GM19397 (cell line): Measurements from ENCODE around the gene CTCF.

Source experiments
- ATAC-seq: cut with Tn5 transposase; IDR thresholded peaks from one replicate; pipeline ENCODE4 v1.9.1; 2021; ENCODE audit warnings: mild to moderate bottlenecking, moderate library complexity; ENCODE audit not compliant: unreplicated experiment

CTCF gene

DNA sequence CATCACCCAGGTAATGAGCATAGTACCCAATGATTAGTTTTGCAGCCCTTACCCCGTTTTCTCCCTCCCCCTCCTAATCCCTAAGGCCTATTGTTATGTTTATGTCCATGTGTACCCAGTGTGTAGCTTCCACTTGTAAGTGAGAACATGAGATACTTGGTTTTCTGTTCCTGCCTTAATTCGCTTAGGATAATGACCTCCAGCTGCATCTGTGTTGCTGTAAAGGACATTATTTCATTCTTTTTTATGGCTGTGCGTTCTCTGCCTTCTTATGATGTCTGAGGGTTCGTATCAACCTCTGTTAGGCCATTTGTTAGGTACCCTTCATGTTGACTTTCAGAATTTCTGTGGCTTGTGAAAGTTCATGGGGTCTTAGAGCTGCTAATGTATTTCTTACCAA, 31.0 kb downstream of the CTCF start:
- no peak for ATAC-seq

DNA sequence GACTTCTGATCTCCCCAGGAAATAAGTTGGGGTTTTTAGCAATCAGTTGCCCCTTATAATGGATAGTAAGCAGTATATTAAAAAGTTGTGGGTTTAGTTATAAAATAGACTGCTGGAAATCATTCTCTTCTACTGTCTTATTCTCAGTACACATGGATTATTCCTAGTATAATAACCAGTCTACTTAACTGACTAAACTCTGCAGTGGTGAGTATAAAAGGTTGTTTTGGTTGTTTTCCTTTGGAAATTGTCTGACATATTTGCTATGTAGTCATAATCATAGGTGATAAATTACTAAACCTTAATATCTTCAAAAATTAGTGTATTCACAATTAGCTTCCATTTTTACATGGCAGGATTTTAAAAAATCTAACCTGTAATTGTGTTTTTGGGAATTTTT, 31.4 kb downstream of the CTCF start:
- no peak for ATAC-seq

DNA sequence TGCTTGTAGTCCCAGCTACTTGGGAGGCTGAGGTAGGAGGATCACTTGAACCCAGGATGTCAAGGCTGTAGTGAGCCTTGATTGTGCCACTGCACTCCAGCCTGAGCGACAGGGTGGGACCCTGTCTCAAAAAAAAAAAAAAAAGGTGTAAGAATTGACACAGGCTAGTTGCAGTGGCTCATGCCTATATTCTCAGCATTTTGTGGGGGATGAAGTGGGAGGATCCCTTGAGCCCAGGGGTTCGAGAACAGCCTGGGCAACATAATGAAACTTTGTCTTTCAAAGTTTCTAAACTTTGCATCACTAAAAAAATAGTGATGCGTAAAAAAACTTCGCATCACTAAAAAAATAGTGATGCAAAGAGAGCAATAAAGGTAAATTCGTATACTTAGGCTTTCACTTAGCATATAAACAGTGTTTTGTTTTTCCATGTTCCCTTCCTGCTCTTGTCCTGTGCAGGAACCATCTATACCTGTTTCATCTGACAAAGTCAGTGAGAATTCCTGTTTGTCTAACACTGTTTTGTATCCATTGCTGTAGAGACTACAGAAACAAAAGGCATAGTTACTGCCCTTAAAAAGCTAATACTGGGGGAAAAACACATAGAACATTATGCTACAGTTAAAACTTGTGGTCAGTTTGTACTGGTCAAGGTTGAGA, 32.1 kb downstream of the CTCF start:
- ATAC-seq, result no peak

DNA sequence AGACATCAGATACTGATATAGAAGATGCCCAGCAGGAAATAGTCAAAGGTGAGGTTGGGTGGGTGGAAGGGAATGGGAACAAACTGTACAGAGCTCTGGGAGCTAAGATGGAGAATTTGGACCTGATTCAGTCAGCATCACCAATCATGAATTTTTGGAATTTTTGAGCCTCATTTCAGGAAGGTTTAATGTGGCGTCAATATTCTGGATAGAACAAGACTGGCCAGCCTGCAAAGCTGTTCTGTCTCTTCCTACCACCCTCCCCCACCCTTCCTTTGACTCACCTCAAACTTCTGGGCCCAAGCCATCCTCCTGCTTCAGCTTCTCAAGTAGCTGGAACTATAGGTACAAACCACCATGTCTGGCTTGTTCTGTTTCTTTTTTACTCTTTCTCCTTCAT, 32.6 kb downstream of the CTCF start:
- no peak for ATAC-seq

DNA sequence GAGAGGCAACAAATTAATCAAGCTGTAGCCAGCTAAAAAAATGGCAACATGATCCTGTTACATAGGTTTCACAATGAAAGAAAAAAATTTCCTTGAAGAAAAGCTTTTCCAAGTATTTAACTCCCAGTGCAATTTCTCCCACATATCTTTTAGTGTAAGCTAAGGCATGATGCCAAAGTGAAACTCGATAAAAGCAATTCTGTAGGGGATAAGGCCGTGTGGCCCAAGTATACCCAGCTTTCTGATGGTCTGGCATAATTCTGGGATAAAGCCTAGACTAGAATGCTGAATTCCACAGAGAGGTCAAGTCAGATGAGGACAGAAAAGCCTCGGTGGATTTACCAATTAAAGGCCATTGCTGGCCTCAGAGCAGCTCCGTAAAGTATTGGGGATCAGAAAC, 36.2 kb downstream of the CTCF start:
- no peak for ATAC-seq

DNA sequence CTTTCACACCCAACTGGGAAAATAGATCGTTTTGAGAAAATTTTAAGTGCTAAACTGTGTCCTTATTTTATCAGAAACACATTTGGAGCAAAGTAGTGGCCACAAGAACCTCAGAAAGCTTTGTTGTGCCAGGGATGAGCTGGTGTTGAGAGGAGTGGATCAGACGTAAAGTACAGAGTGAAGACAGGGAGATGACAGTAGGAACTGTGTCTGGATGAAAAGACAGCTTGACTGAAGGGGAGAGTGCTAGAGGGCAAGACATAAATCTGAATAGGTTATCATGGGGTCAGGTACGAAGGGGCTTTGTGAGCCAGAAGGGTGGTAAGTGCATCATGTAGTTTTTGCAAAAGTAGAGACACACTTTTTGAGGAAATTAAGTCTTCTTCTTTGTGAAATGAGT, 43.3 kb downstream of the CTCF start:
- ATAC-seq, result no peak

DNA sequence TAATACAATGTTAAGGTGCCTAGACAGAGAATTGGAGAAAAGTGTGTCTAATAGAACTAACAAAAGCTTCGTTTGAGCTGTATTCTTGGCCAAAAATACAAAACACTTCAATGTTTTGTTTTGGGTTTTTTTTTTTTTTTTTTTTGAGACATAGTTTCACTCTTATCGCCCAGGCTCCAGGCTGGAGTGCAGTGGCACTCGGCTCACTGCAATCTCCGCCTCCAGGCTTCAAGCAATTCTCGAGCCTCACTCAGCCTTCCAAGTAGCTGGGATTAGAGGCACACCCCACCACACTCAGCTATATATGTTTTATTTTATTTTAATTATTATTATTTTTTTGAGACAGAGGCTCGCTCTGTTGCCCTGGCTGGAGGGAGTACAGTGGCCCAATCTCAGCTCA, 44.3 kb downstream of the CTCF start:
- ATAC-seq, result no peak

DNA sequence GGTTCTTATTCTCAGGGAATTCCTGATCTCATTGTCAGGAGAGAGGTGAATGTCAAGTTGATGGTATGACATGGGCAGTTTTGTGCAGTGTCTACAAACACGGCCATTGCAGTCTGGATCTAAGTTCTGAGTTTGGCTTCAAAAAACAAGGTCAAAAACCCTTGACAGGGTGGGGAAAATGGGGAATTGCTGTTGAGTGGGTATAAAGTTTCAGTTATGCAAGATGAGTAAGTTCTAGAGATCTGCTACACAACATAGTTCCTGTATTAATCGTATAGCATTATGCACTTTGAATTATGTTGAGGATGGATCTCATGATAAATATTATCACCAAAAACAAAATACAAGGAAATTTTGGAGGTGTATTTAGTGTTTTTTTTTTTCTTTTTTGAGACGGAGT, 46.0 kb downstream of the CTCF start:
- no peak for ATAC-seq

DNA sequence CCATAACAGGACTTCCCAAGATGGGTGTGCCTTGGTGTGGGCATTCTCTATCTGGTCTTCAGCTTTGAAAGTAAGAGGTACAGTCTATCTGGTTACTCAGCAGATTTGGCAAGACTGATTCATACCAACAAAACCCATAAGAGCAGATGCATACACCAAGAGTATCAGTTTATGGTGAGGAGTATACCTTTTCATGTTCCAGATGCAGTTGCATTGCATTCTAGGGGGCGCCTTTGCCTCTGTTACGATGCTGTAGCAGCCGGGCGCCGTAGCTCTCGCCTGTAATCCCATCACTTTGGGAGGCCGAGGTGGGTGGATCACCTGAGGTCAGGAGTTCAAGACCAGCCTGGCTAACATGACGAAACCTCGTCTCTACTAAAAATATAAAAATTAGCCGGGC, 51.5 kb downstream of the CTCF start:
- ATAC-seq, result no peak

DNA sequence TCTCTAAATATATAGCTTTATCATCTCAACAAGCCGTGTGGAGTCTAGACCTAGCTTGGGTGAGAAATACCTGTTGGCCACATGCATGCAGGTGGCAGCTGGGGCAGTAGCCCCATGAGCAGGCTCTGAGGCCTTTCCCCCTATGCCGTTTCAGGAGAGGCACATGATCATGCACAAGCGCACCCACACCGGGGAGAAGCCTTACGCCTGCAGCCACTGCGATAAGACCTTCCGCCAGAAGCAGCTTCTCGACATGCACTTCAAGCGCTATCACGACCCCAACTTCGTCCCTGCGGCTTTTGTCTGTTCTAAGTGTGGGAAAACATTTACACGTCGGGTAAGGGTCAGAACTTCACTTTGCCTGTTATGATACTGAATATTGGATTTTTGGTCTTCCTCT, 65.9 kb downstream of the CTCF start:
- no peak for ATAC-seq

DNA sequence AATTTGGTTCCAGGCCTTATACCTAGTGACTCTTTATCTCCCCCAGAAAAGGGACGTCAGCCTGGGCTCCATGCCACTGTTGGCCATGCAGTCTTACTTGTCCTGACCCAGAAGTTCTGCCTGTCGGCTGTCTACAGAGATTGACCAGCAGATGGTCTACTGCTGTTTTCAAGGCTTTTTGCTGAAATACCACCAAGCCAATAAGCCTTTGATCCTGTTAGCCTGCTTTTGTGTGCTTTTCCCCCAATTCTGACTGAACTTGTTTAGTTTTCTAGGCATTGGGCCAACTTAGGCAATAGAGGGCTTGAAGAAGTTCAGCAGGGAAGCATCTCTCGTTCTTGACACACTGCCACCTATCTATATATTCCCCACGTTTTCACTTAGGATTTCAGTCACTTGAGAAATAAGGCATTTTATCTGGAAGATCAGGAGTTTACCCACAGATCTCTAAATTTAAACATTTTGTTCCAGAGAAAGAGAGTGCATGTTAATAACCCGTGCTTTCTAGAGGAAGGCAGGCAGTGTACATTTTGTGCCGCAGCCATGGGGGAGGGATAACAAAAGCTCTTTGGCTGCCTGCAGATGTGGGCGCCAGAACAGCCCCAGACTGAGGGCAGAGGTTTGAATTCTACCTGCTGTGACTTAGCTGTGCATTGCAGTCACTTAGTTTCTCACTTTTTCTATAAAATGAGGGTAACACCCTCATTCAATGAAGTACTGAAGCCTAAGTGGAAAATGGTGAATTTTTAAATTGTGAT, 70.3 kb downstream of the CTCF start:
- no peak for ATAC-seq

DNA sequence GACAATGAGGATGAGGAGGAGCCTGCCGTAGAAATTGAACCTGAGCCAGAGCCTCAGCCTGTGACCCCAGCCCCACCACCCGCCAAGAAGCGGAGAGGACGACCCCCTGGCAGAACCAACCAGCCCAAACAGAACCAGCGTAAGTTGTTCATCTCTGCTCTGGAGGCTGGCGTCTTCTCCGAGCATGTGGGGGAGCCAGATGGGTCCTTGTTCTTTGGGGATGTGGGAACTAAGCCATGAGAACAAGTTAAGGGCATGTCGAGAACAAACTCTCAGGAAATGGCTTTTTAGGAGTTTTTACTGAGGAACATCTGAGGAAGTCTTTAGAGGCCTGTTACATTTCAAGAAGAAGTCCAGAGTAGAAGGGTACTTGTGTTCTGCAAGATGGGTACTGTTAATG, 74.4 kb downstream of the CTCF start:
- ATAC-seq, result no peak

DNA sequence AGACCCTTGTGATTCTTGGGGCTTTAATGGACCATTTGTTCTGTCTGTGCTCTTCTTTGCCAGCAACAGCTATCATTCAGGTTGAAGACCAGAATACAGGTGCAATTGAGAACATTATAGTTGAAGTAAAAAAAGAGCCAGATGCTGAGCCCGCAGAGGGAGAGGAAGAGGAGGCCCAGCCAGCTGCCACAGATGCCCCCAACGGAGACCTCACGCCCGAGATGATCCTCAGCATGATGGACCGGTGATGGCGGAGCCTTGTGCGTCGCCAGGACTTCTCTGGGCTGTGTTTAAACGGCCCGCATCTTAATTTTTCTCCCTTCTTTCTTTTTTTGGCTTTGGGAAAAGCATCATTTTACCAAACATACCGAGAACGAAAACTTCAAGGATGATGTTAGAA, 75.3 kb downstream of the CTCF start:
- no peak for ATAC-seq

DNA sequence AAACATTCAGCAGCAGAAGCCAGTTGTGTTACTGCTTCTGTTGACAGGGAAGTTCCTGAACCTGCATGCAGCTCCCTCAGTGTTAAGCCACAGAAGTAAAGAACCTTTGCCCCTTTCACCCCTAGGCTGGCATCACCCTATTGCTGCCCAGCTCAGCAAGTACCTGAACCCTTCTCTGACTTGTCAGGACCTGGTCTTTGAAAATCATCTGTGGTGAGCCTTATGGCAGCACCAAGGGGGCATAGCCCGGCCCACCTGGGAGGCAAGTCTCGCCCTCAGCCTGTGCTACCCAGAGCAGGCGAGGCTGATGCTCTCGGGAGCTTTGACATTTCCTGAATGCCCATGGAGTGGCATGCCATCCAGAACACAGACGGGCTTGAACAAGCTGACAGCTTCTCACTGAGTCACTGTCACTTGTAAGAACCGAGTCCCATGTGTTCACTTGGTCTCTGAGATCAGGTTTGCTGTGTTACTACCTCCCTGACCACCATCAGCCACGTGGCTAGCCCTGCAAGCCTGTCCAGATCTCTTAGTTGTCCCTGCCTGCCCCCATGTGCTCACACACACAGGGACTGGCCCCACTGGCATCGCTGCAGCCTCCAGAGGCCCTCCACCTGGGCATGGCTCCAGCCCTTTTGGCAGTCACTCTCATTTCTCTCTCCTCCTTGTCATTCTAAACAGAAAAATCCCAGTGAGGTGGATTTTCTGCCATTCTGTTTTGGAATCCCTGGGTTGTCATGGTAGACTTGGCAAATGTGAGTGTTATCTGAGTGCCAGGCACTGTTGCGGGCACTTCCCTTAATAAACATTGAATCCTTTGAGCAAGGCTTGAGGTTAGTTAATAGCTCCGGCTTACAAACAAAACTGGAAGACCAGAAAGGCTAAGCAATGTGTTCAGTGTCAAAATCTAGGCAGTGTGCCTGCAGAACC, 79.7 kb downstream of the CTCF start:
- ATAC-seq, result no peak

DNA sequence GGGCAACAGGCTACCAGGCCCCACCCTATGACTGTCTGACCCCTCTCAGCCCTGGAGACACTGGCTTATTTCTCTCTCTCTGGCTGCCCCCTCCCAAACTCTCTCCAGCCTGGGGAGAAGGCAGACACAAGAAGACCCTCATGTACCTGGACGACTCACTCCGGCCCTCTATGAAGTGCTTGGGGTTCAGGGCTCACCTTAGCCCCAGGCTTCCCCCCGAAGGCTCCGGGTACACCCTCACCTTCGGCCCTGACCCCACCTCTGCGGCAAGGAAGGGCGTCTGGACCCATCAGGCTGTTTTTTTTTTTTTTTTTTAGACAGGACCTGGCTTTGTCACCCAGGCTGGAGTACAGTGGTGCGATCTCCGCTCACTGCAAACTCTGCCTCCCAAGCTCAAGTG, 81.7 kb downstream of the CTCF start:
- no peak for ATAC-seq

DNA sequence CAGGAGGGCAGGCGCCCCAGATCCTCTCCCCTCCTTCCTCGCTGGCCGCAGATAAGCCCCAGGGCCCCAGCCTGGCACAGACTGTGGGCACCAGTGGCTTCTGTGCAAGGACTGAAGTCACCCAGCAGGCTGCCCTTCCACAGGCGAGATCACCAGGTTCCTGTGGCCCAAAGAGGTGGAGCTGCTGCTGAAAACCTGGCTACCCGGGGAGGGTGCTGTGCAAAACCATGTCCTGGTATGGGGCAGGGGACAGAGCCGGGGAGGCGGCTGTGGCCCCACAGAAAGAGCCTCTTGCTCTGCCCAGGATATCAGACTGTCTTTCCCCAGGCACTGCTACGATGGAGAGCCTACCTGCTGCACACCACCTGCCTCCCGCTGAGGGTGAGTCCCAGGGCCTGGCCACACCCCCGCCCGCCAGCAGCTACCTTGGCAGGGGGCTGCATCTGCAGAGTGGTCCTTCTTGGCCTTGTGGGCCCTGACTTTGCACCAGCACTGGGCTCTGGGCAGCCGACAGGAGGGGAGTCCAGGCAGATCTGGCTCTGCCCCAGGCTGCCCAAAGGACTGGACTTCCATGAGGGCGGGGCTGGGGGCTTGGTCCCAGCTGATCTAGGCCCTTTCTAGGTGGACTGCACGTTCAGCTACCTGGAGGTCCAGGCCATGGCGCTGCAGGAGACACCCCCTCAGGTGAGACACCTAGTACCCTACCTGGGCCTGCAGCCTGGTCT, 83.2 kb downstream of the CTCF start:
- no peak for ATAC-seq

DNA sequence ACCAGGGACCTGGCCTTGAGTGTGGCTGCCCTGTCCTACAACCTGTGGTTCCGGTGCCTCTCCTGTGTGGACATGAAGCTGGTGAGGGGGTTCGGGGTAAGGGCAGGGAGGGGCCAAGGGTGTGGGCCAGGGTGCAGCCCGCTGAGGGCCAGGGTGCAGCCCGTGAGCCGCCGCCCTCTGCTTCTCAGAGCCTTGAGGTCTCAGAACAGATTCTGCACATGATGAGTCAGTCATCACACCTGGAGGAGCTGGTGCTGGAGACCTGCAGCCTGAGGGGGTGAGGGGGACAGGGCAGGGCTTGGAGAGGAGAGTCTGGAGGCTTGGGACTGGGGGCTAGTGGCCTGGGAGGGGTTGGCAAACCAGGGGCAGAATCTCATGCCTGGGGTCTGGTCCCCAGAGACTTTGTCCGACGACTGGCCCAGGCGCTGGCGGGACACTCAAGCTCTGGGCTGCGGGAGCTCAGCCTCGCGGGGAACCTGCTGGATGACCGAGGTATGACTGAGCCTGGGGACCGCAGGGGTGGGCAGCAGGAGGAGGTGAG, 84.9 kb downstream of the CTCF start:
- ATAC-seq, result no peak

DNA sequence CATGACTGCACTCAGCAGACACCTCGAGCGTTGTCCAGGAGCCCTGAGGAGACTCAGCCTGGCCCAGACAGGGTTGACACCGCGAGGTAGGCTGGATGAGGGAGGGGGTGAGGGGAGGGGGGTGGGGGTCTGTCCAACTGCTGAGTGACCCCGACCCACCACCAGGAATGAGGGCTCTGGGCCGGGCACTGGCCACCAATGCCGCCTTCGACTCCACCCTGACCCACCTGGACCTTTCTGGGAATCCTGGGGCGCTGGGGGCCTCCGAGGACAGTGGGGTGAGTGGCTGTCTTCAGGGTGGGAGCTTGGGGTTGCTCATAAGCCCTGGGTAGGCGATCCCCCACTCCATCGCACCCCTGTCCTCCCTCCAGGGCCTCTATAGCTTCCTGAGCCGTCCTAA, 85.4 kb downstream of the CTCF start:
- ATAC-seq, result no peak

DNA sequence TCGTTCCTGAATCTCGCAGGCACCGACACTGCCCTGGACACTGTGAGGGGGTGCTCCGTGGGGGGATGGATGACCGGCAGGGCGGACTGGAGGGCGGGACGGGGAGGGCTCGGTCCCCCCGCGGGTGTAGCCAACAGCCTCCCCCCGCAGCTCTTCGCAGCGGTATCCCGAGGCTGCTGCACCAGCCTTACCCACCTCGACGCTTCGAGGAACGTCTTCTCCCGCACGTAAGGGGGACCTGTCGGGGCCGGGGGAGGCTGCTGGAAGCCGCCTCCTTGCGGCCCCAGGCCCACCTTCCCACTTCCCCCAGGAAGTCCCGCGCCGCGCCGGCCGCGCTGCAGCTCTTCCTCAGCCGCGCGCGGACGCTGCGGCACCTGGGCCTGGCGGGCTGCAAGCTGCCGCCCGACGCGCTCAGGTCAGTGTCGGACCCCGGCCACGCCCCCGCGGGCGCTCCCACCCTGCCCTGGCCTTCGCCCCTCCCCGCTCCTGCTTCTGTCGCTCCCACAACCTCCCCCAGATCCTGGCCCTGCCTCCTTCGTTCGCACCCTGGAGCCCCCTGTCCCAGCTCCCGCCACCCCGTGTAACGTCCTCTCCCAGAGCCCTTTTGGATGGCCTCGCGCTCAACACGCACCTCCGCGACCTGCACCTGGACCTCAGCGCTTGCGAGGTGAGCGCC, 85.9 kb downstream of the CTCF start:
- ATAC-seq, result no peak

DNA sequence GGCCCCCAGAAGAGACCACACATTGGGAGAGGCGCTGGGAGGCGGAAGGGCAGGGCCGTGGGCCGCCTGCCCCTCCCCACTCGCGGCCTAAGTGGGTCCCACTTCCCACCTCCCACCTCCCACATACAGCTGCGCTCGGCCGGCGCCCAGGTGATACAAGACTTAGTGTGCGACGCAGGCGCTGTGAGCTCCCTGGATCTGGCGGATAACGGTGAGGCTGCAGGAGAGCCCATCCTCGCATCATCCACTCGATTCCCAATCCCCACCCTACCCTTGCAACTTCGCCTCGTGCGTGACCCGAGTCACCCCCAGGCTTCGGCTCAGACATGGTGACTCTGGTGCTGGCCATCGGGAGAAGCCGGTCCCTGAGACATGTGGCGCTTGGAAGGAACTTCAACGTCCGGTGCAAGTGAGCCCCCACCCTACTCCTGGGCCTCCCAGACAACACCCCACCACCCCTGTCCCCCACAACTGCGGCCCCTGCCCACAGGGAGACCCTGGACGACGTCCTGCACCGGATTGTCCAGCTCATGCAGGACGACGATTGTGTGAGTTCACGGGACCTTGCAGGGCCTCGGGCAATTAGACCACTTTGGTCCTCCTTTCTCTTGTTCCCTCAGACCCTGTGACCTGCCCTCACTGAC, 86.6 kb downstream of the CTCF start:
- no peak for ATAC-seq
